Neural progenitor cell (in vitro differentiated cells): ENCODE measurements around the gene SURF6.

Source experiments
- CTCF ChIP-seq: fragments of 200-600 bp; sonication (generic); IDR thresholded peaks from 2 replicates; pipeline ENCODE4 v1.5.1; 2017; ENCODE audit warnings: antibody characterized with exemption, mild to moderate bottlenecking
- EZH2phosphoT487 ChIP-seq: fragments of 200-600 bp; sonication (generic); IDR thresholded peaks from 2 replicates; pipeline ENCODE4 v1.6.1; 2017; ENCODE audit warnings: antibody characterized with exemption

- TF ChIP-seq CTCF (no peak), EZH2phosphoT487 (no peak)
Measured at GRCh38 chr9:133371261-133371711, 35.3 kb upstream of the SURF6 start.
